ENCODE results near the gene OIT3.

OIT3 gene

GRCh38 chr10:72893136-72893798 is at the start of gene OIT3:
Gene OIT3, plus strand, starts transcription at chr10:72893739. Its CDS starts 60 bp downstream, at chr10:72893799.
- no peak for DNase-seq (ENCODE audit: low read depth)

GRCh38 chr10:72846238-72846637 is 47.3 kb upstream of the OIT3 start:
- DNase-seq (ENCODE audit: low read depth), result no peak

DNA sequence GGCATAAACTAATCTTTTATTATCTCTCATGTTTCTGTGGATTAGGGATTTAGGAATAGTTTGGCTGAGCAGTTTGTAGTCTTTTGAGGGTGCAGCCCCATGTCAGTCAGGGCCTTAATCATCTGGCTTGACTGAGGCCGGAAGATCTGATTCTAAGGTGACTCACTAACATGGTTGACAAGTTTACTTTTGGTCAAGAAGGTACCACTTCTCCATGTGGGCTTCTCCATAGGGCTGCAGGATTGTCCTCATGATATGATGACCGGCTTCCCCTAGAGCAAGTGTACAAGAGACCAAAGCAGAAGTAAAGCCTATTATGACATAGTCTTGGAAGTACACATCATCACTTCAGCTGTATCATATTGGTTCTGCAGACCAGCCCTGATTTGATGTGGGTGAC is 45.9 kb upstream of the OIT3 start:
- DNase-seq (ENCODE audit: low read depth), result no peak

GRCh38 chr10:72850861-72851260 is 42.7 kb upstream of the OIT3 start:
- DNase-seq (ENCODE audit: low read depth), result no peak

DNA sequence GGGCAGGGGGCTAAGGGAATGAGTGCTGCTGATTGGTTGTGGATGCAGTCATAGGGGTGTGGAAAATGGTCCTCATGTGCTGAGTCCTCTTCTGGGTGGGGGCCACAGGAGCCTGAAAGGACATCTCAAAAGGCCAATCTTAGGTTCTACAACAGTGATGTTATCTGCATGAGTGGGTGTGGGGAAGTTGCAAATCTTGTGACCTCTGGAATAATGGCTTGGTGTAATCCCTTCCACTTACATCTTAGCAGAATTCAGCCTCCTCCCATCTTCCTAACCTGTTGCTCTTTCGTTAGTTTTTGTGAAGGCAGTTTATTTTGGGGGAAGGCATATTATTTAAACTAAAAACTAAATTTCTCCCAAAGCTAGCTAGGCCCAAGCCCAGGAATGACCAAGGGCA is 42.0 kb upstream of the OIT3 start:
- no peak for DNase-seq (ENCODE audit: low read depth)

GRCh38 chr10:72852508-72852907 is 41.0 kb upstream of the OIT3 start:
- no peak for DNase-seq (ENCODE audit: low read depth)

GRCh38 chr10:72855129-72855528 is 38.4 kb upstream of the OIT3 start:
- no peak for DNase-seq (ENCODE audit: low read depth)

DNA sequence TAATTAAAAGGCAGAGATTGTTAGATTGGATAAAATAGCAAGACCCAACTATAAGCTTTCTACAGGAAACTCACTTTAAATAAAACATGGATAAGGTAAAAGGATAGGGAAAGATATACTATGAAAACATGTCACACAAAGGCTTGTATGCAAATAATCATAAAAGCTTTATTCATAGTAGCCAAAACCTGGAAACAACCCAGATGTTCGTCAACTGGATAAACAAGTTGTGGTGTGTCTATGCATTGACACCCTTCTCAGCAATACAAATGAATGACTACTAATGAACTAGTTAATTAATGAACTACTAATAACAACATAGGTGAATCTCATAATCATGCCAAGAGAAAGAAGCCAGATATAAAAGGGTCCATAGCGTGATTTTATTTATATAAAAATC is 37.7 kb upstream of the OIT3 start:
- no peak for DNase-seq (ENCODE audit: low read depth)

DNA sequence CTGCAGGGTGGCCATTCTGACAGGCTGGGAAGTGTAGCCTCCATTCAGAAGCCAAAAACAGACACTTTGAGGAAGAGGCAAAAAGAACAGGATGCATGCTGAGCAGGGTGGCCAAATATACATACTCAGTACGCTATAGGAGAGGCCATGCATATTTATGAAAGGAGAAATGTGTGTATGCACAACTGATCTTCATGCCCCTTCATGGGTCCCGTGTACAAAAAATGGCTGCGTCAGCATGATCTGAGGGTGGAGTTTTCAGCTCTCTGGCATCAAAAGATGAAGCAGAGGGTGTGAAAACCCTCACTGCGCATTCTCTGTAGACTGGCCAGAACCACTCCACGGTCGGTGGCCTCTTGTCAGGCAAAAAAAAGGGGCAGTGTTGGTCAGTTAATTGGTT is 35.5 kb upstream of the OIT3 start:
- no peak for DNase-seq (ENCODE audit: low read depth)

DNA sequence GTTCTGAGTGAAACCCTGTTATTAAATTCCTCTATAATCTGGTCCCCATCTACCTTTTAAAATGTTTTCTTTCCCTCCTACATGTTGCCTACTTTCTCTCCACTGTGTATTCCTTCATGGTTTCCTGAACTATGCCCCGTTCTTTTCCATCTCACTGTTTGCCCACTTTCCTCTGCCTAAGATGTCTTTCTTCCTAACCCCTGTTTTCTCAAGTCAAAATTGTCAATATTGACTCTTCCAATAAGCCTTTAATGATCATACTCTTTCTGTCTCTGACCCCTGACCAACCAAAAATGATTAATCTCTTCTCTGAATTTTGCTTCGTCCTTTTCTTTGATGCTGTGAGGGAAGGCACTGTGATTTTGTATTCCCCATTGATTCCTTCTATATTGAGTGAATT is 30.6 kb upstream of the OIT3 start:
- no peak for DNase-seq (ENCODE audit: low read depth)

GRCh38 chr10:72875250-72876055 is 18.1 kb upstream of the OIT3 start:
- DNase-seq (ENCODE audit: low read depth), result no peak

DNA sequence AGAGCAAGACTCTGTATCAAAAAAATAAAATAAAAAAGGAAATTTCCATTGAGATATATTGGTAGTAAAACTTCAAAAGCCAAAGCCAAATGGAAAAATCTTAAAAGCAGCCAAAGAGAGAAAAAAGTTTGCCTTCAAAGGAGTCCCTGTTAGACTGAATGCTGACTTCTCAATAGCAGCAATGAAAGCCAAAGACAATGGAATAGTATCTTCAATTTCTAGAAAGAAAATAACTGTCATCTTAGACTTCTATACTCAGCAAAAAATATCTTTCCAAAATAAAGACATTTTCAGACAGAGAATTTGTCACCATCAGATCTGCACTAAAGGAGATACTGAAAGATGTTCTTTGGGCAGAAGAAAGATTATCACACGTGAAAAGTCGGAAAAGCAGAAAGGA is 14.3 kb upstream of the OIT3 start:
- DNase-seq (ENCODE audit: low read depth), result no peak

GRCh38 chr10:72881291-72881690 is 12.2 kb upstream of the OIT3 start:
- no peak for DNase-seq (ENCODE audit: low read depth)

DNA sequence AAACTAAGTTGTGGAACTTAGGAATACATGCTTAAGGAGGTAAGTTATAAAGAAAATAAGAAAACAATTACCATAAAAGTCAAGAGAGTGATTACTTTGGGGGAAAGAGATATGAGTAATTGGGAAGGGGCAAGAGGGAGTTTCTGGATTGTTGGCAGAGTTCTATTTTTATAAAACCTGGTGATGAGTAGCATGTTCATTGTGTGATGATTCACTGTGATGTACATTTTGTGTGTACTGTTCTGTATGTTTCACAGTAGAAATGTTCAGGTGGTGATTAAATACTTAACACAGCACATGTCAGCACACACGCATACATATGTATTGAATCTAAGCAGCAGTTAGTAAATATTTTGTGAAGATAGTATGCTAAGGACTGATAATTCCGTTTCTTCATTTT is 9.7 kb upstream of the OIT3 start:
- DNase-seq (ENCODE audit: low read depth), result no peak

DNA sequence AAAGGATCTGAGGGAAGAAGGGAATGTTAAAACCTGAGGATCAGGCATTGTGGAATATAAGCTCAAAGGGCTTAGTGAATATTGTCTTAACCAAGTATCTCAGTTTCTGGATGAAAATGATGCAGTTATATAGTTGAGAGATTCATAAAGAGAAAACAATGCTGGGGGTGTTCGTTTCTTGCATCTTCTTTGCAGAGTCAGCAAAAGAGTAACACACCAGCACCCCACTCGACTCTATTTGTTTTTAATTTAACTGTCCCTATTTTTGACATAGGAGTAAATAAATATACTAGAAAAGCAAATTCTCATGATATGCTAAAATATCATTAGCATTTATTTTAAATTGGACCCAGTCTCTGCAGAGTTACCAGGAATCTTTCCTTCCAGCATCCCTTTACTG is 7.6 kb upstream of the OIT3 start:
- DNase-seq (ENCODE audit: low read depth), result no peak

- no peak for DNase-seq (ENCODE audit: low read depth)
These were observed 6.9 kb upstream of the OIT3 start for GRCh38 chr10:72886621-72887020.

DNA sequence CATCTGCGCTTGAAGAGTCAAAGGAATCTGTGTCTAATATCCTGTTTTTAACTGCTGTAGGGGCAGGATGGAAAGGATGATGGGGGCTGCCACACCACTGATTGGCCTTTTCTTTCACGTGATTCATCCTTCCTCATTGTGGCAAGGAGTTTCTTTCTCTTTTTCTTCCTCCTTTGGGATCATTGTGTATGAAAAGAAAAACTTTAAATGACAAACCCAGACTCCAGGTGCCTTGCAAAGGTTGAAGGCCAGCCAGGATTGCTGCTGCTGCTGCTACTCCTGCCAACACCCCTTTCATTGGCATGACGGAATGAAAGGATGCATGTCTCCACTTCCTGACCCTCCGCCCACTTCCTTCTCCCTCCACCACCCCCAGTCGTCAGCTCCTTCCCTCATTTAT is 6.5 kb upstream of the OIT3 start:
- DNase-seq (ENCODE audit: low read depth), result no peak

DNA sequence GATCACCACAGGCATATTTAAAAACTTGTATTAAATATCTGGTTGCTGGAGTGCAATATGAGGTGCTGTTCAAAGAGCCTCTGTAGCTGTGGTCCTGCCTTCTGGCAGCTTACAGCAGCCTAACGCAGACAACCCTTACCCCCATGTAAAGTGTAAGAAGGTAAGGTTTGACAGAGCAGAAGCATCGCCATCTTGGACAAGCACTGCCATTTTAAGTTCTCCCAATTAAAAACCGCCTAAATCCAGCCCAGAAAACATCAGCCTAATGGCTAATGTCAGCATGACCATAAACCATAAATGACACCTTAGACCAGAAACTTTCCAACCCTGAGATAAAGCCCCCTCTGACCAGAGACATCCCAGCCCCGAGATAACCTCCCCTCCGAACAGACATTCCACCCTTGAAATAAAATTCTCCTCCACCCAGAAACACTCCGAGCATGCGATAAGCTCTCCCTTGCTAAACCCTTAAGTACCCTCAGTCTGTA is 5.3 kb upstream of the OIT3 start:
- no peak for DNase-seq (ENCODE audit: low read depth)

- DNase-seq (ENCODE audit: low read depth), result no peak
These were observed 4.1 kb upstream of the OIT3 start for GRCh38 chr10:72889391-72889831.

GRCh38 chr10:72890086-72890485 is 3.5 kb upstream of the OIT3 start:
- no peak for DNase-seq (ENCODE audit: low read depth)

DNA sequence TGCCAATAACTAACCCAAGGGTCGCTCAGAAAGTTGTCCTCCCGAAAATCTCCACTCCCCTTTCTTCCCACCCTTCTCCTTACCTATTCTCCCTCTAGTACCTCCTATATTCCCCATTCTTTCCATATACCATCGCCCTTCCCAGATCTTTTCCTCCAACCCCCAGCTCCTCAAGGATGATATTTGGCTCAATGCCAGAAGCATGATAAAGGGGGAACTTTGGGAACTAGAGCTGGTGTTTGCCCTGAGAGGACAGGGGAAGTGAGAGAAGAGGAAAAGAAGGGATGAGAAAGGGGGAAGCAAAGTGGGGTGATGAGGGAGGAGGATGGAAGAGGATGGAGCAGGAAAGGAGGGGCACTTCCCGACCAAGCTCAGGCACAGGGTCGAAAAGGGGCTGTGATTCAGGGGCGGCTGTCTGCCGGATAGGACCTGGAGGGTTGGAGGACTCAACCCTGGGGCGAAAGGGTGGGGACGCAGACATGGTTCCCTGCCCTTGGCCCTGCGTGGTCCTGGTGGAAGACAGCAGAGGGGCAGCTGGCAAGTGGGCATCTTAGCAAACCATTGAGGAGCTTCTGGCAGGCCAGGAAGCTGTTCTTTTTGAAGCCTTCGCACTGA is 1.8 kb downstream of the OIT3 start:
- no peak for DNase-seq (ENCODE audit: low read depth)

DNA sequence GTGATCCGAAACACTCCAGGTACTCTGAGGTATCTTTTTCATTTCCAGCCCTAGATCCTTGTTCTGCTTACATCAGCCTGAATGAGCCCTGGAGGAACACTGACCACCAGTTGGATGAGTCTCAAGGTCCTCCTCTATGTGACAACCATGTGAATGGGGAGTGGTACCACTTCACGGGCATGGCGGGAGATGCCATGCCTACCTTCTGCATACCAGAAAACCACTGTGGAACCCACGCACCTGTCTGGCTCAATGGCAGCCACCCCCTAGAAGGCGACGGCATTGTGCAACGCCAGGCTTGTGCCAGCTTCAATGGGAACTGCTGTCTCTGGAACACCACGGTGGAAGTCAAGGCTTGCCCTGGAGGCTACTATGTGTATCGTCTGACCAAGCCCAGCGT is 5.1 kb downstream of the OIT3 start:
- DNase-seq (ENCODE audit: low read depth), result no peak

DNA sequence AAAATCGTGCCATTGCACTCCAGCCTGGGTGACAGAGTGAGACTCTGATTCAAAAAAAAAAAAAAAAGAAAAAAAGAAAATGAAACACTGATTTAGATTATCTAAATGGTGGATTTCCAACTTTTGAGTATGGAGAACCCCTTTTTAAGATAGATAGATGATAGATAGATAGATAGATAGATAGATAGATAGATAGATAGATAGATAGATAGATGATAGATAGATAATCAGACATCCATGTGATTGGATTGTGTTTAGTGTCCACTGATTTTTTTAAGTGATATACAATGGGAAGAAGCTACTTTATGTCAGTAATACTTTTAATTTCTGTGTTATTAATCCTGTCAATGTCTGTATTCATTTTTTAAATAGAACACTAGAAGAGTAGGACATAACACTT is 6.0 kb downstream of the OIT3 start:
- no peak for DNase-seq (ENCODE audit: low read depth)

Measured in stimulated activated CD8-positive, alpha-beta memory T cell treated with anti-CD3 and anti-CD28 coated beads, Interleukin-7, amount 100 ng/mL, for 24 hours (primary cell).